Neural cell (in vitro differentiated cells): Measurements from ENCODE around the gene PRSS35.

Experiments used
- CTCF ChIP-seq: fragments of 450-650 bp; IDR thresholded peaks from 2 replicates; pipeline ENCODE4 v1.5.1; 2014; ENCODE audit warnings: antibody characterized with exemption, mild to moderate bottlenecking, moderate library complexity; ENCODE audit not compliant: poor library complexity, severe bottlenecking
- EP300 ChIP-seq: fragments of 450-650 bp; conservative IDR thresholded peaks from 2 replicates; pipeline ENCODE4 v1.6.1; 2014; ENCODE audit warnings: antibody characterized with exemption, mild to moderate bottlenecking, moderate library complexity; ENCODE audit not compliant: poor library complexity, severe bottlenecking
- EZH2 ChIP-seq: fragments of 200-600, 300-800 bp; shearing (Covaris generic), sonication (generic); IDR thresholded peaks from 2 replicates; pipeline ENCODE4 v1.6.1; 2014; ENCODE audit warnings: antibody characterized with exemption, low read length, borderline replicate concordance, mild to moderate bottlenecking; ENCODE audit not compliant: insufficient read depth, poor library complexity, severe bottlenecking
- POLR2AphosphoS5 ChIP-seq: IDR thresholded peaks from 2 replicates; pipeline ENCODE4 v1.6.1; 2012
- TF ChIP-seq, protein P1 (sequence below): IDR thresholded peaks from 2 replicates; pipeline ENCODE4 v1.6.1; 2012; ENCODE audit warnings: borderline replicate concordance

DNA sequence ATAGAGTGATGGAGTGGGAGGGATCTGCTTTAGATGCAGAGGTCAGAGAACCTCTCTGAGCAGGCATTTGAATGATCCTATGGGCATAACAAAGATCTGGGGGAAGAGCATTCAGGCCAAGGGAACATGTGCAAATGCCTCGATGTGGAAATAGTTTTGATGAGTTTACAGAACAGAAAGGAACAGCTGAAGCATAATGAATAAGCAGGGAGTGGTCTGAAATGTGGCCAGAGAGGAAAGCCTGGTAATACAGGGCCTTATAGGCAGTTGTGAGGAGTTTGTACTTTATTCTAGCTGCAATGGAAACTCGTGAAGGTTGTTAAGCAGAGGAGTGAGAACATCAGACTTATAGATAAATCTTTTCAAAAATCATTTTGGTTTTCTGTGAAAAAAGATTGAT lies 48.4 kb upstream of the PRSS35 start:
- TF ChIP-seq CTCF (no peak), EZH2 (no peak), EP300 (no peak), POLR2AphosphoS5 (no peak)
- TF ChIP-seq, protein P1, sequence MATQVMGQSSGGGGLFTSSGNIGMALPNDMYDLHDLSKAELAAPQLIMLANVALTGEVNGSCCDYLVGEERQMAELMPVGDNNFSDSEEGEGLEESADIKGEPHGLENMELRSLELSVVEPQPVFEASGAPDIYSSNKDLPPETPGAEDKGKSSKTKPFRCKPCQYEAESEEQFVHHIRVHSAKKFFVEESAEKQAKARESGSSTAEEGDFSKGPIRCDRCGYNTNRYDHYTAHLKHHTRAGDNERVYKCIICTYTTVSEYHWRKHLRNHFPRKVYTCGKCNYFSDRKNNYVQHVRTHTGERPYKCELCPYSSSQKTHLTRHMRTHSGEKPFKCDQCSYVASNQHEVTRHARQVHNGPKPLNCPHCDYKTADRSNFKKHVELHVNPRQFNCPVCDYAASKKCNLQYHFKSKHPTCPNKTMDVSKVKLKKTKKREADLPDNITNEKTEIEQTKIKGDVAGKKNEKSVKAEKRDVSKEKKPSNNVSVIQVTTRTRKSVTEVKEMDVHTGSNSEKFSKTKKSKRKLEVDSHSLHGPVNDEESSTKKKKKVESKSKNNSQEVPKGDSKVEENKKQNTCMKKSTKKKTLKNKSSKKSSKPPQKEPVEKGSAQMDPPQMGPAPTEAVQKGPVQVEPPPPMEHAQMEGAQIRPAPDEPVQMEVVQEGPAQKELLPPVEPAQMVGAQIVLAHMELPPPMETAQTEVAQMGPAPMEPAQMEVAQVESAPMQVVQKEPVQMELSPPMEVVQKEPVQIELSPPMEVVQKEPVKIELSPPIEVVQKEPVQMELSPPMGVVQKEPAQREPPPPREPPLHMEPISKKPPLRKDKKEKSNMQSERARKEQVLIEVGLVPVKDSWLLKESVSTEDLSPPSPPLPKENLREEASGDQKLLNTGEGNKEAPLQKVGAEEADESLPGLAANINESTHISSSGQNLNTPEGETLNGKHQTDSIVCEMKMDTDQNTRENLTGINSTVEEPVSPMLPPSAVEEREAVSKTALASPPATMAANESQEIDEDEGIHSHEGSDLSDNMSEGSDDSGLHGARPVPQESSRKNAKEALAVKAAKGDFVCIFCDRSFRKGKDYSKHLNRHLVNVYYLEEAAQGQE, result no peak
